Tibial nerve (tissue), 4 donors: ENCODE data around the gene GABRA4.

Experiments
- CTCF ChIP-seq, 5 experiments: fragments of 200-600 bp in 3 of 5; fragments of 450-650 bp in 2 of 5; sonication (generic) in 3 of 5; IDR thresholded peaks; one replicate each; pipeline ENCODE4 v1.5.1; 2016 to 2019; ENCODE audit warnings: antibody characterized with exemption in 5 of 5, mild to moderate bottlenecking in 3 of 5, moderate library complexity in 2 of 5
- EP300 ChIP-seq, 2 donors: sonication (generic); formaldehyde crosslinking; IDR thresholded peaks; one replicate each; pipeline ENCODE4 v1.6.1; 2017; ENCODE audit warnings: antibody characterized with exemption in 2 of 2, mild to moderate bottlenecking in 1 of 2
- POLR2A ChIP-seq, 2 donors: fragments of 450-650 bp; IDR thresholded peaks; one replicate each; pipeline ENCODE4 v1.6.1; 2017; ENCODE audit warnings: antibody characterized with exemption in 2 of 2, mild to moderate bottlenecking in 2 of 2, moderate library complexity in 2 of 2

- TF ChIP-seq EP300 (IDR thresholded peaks at IDR 0.05), result no peak
- TF ChIP-seq CTCF (IDR thresholded peaks at IDR 0.05), result no peak
- TF ChIP-seq POLR2A (IDR thresholded peaks at IDR 0.05), result no peak
Observed at GRCh38 chr4:46980851-46981250, 12.5 kb downstream of the GABRA4 start.
